ENCODE data around the gene CACYBP.

DNA sequence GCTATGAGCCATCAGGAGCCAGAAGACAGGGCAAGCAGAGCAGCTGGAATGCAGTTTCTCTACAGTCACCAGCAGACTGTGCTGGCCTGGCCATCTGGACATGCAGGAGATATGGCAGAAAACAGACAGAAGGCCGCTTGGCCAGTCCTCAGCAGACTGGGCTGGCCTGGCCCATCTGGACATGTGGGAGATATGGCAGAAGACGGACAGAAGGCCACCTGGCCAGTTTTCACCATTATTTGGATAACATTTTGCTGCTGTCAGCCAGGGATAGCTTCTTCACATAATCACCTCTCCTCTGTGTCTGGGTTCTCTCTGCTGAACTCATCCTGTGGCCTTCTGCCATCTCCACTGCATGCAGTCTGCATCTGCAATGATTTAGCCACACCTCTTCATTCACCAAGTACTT is 25.0 kb upstream of the CACYBP start:
- TF ChIP-seq SUZ12 (IDR thresholded peaks at IDR 0.05; ENCODE audit: extremely low read depth, insufficient read depth, insufficient read length) (no peak), ZNF274 (IDR thresholded peaks at IDR 0.05; ENCODE audit: low read depth, low read length) (no peak), YY1 (IDR thresholded peaks at IDR 0.05; ENCODE audit: insufficient read depth, insufficient read length) (no peak)
